Measurements from ENCODE around the gene SGSH.

Gene SGSH

DNA sequence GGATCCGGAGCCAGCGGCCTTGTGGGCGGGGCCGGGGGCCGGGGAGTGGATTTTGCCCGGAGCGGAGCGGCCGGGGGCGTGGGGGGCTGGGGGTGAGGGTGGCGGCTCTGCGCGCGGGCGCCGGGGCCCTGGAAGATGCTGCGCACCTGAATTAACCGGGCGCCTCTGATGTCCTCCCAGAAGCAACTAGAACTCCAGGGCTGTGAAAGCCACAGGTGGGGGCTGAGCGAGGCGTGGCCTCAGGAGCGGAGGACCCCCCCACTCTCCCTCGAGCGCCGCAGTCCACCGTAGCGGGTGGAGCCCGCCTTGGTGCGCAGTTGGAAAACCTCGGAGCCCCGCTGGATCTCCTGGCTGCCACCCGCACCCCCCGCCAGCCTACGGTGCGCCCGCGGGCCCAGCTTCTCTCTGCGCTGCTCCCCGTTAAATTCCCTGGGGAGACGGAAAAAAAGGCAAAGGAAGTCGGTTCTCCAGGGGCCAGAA lies 643 bp upstream of the SGSH start:
- no peak for TF ChIP-seq Cebpa-rat (IDR thresholded peaks at IDR 0.05)
- H3K9ac ChIP-seq: peak overlapping the region; percentile 77 to 97 (median 93); a peak in 21 of 22 replicates
- peaks cover 0 to 63% (median 7%) of the 10 kb centered on the region in 11 experiments; a peak in 10 of 22 replicates for H3K36me3 ChIP-seq
- no peaks in the 10 kb centered on the region for H3K9me3 ChIP-seq (replicated peaks in 1 of 11)
- H3K27me3 ChIP-seq: peaks cover 6 to 48% (median 23%) of the 10 kb centered on the region in 11 experiments; a peak in 21 of 22 replicates
- peak overlapping the region; percentile 60 to 97 (median 82) for H3K4me3 ChIP-seq
- H4K20me1 ChIP-seq: peaks cover 7 to 74% (median 33%) of the 10 kb centered on the region in 11 experiments; a peak in 18 of 22 replicates
- peak overlapping the region in 9 of 11 experiments; percentile 82 to 98 (median 95); a peak in 16 of 22 replicates for H3K27ac ChIP-seq
- peaks cover 37 to 65% (median 46%) of the 10 kb centered on the region in 10 experiments for H3K4me1 ChIP-seq
- H3K4me2 ChIP-seq: peak overlapping the region; percentile 95 to 100 (median 98)

DNA sequence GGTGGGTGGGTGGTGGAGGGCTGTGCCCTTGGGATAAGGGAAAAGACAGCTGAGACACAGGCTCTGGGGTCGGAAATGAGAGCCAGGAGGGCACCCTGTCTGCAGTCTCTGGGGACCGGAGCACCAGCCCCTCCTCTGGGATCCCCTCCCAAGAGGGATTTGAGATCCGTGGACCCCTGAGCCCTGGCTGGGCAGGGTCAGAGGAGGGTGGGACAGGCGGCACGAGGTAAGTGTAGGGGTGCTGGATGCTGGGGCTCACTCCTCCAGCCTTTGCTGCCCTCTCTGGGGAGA lies 425 bp downstream of the SGSH start:
- Histone ChIP-seq H3K9ac (peak overlapping the region; percentile 77 to 97 (median 93)), H3K4me2 (peak overlapping the region; percentile 90 to 100 (median 98)), H3K4me1 (peaks cover 38 to 75% (median 48%) of the 10 kb centered on the region in 10 experiments), H3K36me3 (peaks cover 0 to 63% (median 7%) of the 10 kb centered on the region in 11 experiments; a peak in 11 of 22 replicates), H3K27ac (peak overlapping the region; percentile 72 to 98 (median 93)), H3K27me3 (peaks cover 6 to 48% (median 23%) of the 10 kb centered on the region in 11 experiments; a peak in 21 of 22 replicates), H4K20me1 (peaks cover 7 to 74% (median 33%) of the 10 kb centered on the region in 11 experiments; a peak in 18 of 22 replicates), H3K9me3 (replicated peaks in 1 of 11) (no peaks in the 10 kb centered on the region), H3K4me3 (peak overlapping the region; percentile 60 to 97 (median 82))
- TF ChIP-seq Cebpa-rat (IDR thresholded peaks at IDR 0.05): no peak

DNA sequence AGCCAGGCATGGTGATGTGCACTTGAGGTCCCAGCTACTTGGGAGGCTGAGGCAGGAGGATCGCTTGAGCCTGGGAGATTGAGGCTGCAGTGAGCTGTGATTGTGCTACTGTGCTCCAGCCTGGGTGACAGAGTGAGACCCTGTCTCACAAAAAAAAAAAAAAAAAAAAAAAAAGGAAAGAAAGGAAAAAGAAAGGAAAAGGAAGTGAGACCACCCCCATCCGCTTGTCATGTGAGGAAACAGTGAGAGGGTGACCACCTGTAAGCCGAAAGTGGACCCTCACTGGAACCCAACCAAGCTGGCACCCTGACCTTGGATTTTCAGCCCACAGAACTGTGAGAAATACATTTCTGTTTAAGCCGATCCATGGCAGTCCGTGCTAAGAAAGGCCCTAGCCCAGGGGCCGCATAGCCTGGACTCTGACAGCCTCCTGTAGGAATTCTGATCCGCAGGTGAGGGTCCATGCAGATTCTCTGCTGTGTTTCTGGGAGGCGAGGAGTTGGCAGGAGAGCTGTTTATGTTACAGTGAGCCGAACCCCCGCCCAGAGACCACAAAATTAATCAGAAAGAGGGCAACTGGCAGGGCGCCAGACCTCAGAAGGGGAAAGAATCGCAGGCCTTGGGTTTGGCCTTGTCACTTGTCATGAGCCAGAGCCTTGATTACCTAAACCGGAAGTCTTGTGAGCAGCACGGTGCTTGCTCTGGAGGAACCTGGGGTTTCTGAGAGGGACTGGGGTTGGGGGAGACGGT lies 945 bp downstream of the SGSH start:
- Histone ChIP-seq H3K9me3 (replicated peaks in 1 of 11) (no peaks in the 10 kb centered on the region), H3K36me3 (peaks cover 0 to 68% (median 10%) of the 10 kb centered on the region in 11 experiments; a peak in 11 of 22 replicates), H3K9ac (peak overlapping the region; percentile 77 to 97 (median 93); a peak in 21 of 22 replicates), H3K4me3 (peak overlapping the region; percentile 60 to 97 (median 82); a peak in 19 of 20 replicates), H3K27ac (peak overlapping the region; percentile 72 to 98 (median 93); a peak in 21 of 22 replicates), H3K4me2 (peak overlapping the region; percentile 90 to 100 (median 98)), H3K4me1 (peaks cover 42 to 80% (median 53%) of the 10 kb centered on the region in 10 experiments), H3K27me3 (peaks cover 6 to 48% (median 23%) of the 10 kb centered on the region in 11 experiments; a peak in 21 of 22 replicates), H4K20me1 (peaks cover 7 to 75% (median 33%) of the 10 kb centered on the region in 11 experiments; a peak in 18 of 22 replicates)
- 0 out of 22 replicates have a peak, but pooled peaks of 2 of the 11 experiments have one; percentile 20 to 21 for TF ChIP-seq Cebpa-rat (IDR thresholded peaks at IDR 0.05)

DNA sequence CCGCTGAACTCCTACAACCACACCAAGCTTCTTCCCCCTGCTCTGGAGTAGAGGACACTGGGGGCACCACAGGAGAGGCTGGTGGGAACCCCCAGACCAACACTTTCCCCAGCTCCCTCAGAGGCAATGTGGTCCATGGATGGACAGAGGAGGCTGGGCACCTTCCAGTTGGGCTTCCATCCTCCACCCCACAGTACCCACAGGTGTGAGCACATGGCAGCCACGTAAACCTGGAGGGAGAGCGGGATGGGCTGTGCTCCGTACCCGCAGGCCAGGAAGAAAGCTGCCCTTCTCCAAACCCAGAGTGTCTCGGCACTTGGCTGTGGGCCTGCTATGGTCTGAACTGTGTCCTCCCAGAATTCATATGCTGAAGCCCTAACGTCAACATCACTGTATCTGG lies 1.7 kb downstream of the SGSH start:
- Histone ChIP-seq H3K9ac (peak overlapping the region; percentile 51 to 97 (median 93); a peak in 17 of 22 replicates), H3K4me2 (peak overlapping the region; percentile 90 to 100 (median 98)), H4K20me1 (peaks cover 7 to 78% (median 33%) of the 10 kb centered on the region in 11 experiments; a peak in 18 of 22 replicates), H3K27me3 (peaks cover 6 to 46% (median 23%) of the 10 kb centered on the region in 11 experiments; a peak in 21 of 22 replicates), H3K36me3 (peaks cover 0 to 75% (median 10%) of the 10 kb centered on the region in 11 experiments; a peak in 11 of 22 replicates), H3K4me3 (peak overlapping the region in 4 of 10 experiments; percentile 85 to 97 (median 90); a peak in 8 of 20 replicates), H3K4me1 (peaks cover 41 to 81% (median 57%) of the 10 kb centered on the region in 10 experiments), H3K27ac (peak overlapping the region in 6 of 11 experiments; percentile 81 to 98 (median 96); a peak in 9 of 22 replicates), H3K9me3 (replicated peaks in 1 of 11) (no peaks in the 10 kb centered on the region)
- no peak for TF ChIP-seq Cebpa-rat (IDR thresholded peaks at IDR 0.05)

DNA sequence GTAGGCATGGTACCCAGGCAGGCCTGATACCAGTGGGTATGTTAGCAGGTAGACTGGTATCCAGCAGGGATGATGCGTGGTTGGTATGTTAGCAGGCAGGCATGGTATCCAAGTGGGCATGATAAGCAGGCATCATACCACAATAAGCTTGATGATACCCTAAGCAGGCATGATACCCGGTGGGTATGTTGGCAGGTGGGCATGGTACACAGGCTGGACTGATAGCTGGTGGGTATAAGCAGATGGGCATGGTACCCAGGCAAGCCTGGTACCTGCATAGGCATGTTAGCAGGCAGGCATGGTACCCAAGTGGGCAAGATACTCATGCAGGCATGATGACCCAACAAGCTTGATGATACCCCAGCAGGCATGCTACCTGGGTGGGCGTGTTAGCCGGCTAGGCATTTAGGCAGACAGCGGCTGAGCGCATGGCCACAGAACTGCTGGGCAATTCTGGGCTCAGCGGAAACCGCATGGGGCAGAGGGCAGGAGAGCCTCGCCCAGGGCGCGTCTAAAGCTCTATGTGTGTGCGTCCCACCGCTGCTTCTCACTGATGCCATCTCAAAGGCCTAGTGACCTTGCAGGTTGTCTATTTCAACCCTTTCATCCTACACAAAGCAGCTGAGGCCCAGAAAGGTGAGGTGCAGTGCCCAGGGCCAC lies 2.3 kb downstream of the SGSH start:
- Histone ChIP-seq H3K27ac (peak overlapping the region in 1 of 11 experiments; percentile 97; a peak in 3 of 22 replicates), H3K4me2 (peak overlapping the region; percentile 90 to 100 (median 98)), H3K27me3 (peaks cover 6 to 41% (median 23%) of the 10 kb centered on the region in 11 experiments; a peak in 21 of 22 replicates), H3K4me3 (peak overlapping the region in 2 of 10 experiments; percentile 90 to 97; a peak in 1 of 20 replicates), H4K20me1 (peaks cover 7 to 76% (median 33%) of the 10 kb centered on the region in 11 experiments; a peak in 18 of 22 replicates), H3K36me3 (peaks cover 0 to 70% (median 10%) of the 10 kb centered on the region in 11 experiments; a peak in 11 of 22 replicates), H3K4me1 (peaks cover 41 to 81% (median 58%) of the 10 kb centered on the region in 10 experiments), H3K9ac (peak overlapping the region in 3 of 11 experiments; percentile 94 to 97 (median 97); a peak in 4 of 22 replicates), H3K9me3 (replicated peaks in 1 of 11) (no peaks in the 10 kb centered on the region)
- TF ChIP-seq Cebpa-rat (IDR thresholded peaks at IDR 0.05): no peak

DNA sequence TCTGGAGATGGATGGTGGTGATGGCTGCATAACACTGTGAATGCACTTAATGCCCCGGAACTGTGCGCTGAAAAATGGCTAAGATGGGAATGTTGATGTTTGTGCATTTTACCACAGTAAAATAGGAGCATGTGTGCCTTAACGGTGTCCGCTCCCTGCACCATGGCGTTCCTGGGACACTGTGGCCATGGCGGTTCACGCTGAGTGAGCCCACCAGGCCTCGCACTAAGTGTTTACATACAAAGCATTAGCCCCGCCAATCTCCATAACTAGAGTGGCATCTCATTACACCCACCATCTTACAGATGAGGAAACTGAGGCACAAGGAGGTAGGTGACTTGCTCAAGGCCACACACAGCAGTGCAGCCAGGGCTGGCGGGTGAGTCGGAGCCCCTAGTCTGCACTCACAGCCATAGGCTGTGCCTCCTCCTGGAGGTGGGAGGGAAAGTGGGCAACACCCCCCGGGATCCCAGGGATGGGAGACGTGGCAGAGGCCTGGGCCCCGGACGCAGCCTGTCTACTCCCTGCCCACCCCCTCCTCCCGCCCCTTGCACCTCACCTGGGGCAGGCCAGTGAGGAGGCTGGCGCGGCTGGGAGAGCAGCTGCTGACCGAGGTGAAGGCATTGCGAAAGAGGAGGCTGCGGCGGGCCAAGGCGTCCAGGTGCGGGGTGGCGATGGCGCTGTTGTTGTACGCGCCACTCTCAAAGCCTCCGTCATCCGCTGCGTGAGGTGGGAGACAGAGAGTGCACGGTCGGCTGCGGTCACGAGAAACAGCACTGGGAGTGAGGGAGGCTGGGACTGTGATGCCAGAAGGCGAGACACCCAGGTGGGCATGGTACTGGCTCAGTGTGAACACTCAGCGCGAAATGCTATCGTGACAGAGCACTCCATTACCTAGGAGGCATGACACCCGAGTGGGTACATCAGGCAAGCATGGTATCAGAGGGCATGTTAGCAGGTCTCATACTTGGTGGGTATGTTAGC lies 3.4 kb downstream of the SGSH start:
- Histone ChIP-seq H3K36me3 (peaks cover 0 to 71% (median 15%) of the 10 kb centered on the region in 11 experiments; a peak in 13 of 22 replicates), H3K27me3 (peaks cover 6 to 31% (median 21%) of the 10 kb centered on the region in 11 experiments; a peak in 21 of 22 replicates), H3K9me3 (replicated peaks in 1 of 11) (no peaks in the 10 kb centered on the region), H3K4me3 (no peak overlapping the region), H3K4me1 (peaks cover 42 to 83% (median 68%) of the 10 kb centered on the region in 10 experiments), H3K4me2 (peak overlapping the region in 5 of 11 experiments; percentile 90 to 100 (median 95); a peak in 6 of 22 replicates), H4K20me1 (peaks cover 7 to 82% (median 26%) of the 10 kb centered on the region in 11 experiments; a peak in 18 of 22 replicates), H3K9ac (peak overlapping the region in 1 of 11 experiments; percentile 26; a peak in 1 of 22 replicates), H3K27ac (no peak overlapping the region)
- no peak for TF ChIP-seq Cebpa-rat (IDR thresholded peaks at IDR 0.05)

DNA sequence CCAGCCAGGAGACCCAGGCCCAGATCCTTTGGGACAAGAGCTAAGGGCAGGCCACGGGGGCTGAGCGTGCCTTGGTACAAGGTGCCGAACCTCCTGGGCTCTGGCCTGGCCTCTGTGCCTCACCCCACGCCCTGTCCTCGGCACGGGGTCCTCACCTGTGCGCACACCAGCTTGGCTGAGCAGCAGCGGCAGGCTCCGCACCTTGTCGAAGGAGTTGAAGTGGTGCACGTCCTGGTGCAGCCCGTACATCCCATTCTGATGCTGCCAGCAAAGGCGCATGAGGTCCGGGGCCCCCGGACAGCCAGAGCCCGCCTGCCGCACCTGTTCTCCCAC lies 5.3 kb downstream of the SGSH start:
- H4K20me1 ChIP-seq: peaks cover 0 to 94% (median 17%) of the 10 kb centered on the region in 11 experiments; a peak in 15 of 22 replicates
- H3K36me3 ChIP-seq: peaks cover 0 to 86% (median 34%) of the 10 kb centered on the region in 11 experiments; a peak in 13 of 22 replicates
- TF ChIP-seq Cebpa-rat (IDR thresholded peaks at IDR 0.05): no peak
- H3K9me3 ChIP-seq (replicated peaks in 1 of 11): no peaks in the 10 kb centered on the region
- peaks cover 33 to 78% (median 65%) of the 10 kb centered on the region in 10 experiments for H3K4me1 ChIP-seq
- no peak overlapping the region for H3K4me3 ChIP-seq
- H3K9ac ChIP-seq: peak overlapping the region in 1 of 11 experiments; percentile 34; a peak in 1 of 22 replicates
- peak overlapping the region in 5 of 11 experiments; percentile 84 to 93 (median 87); a peak in 5 of 22 replicates for H3K27ac ChIP-seq
- peak overlapping the region in 6 of 11 experiments; percentile 82 to 96 (median 88); a peak in 9 of 22 replicates for H3K4me2 ChIP-seq
- peaks cover 0 to 12% (median 2%) of the 10 kb centered on the region in 11 experiments; a peak in 13 of 22 replicates for H3K27me3 ChIP-seq

Data from BLaER1 treated with 17β-estradiol and CSF1 and Interleukin-3, amounts not matched to agents 10 nM and 100 nM (cell line).